GM20431 (cell line): ENCODE measurements around the gene ZNF423.

Experiments used
- in situ Hi-C: fragments of 300-500 bp; cut with MseI, MboI; formaldehyde crosslinking; loops from one replicate; pipeline ENCODE4 v1.15.0; 2020; ENCODE audit warnings: low sequenced_read_pairs; ENCODE audit not compliant: unreplicated experiment

The ZNF423 gene

GRCh38 chr16:49637511-49637910, 218.4 kb downstream of the ZNF423 start:
- in situ Hi-C loops = no loop called here

- in situ Hi-C loops = no loop called here
Measured at GRCh38 chr16:49636608-49637007, 219.3 kb downstream of the ZNF423 start.

GRCh38 chr16:49635591-49636581, 220.0 kb downstream of the ZNF423 start:
- in situ Hi-C loops = no loop called here

- in situ Hi-C loops = no loop called here
Measured at GRCh38 chr16:49635009-49635350, 220.9 kb downstream of the ZNF423 start.

GRCh38 chr16:49634235-49635008, 221.5 kb downstream of the ZNF423 start:
- in situ Hi-C loops = no loop called here

GRCh38 chr16:49632795-49633184, 223.1 kb downstream of the ZNF423 start:
- in situ Hi-C loops = no loop called here

- in situ Hi-C loops = no loop called here
Measured at GRCh38 chr16:49632086-49632794, 223.7 kb downstream of the ZNF423 start.

GRCh38 chr16:49631187-49632041, 224.5 kb downstream of the ZNF423 start:
- in situ Hi-C loops = no loop called here

- in situ Hi-C loops = no loop called here
Measured at GRCh38 chr16:49630783-49631182, 225.1 kb downstream of the ZNF423 start.

- in situ Hi-C loops = no loop called here
Measured at GRCh38 chr16:49629851-49630250, 226.1 kb downstream of the ZNF423 start.

GRCh38 chr16:49628148-49628547, 227.8 kb downstream of the ZNF423 start:
- in situ Hi-C loops = no loop called here

GRCh38 chr16:49625311-49626065, 230.4 kb downstream of the ZNF423 start:
- in situ Hi-C loops = no loop called here

GRCh38 chr16:49623501-49624266, 232.2 kb downstream of the ZNF423 start:
- in situ Hi-C loops = no loop called here

GRCh38 chr16:49622421-49623402, 233.2 kb downstream of the ZNF423 start:
- in situ Hi-C loops = no loop called here

- in situ Hi-C loops = no loop called here
Measured at GRCh38 chr16:49622084-49622390, 233.9 kb downstream of the ZNF423 start.

GRCh38 chr16:49621241-49622083, 234.4 kb downstream of the ZNF423 start:
- in situ Hi-C loops = no loop called here
